Kidney capillary endothelial cell (primary cell): ENCODE measurements around the gene MYLK2.
A peak's percentile ranks its signal among the peaks of the same experiment; 100 is the strongest.
"Not testable (repeated sequence)": the region's sequence is repeated elsewhere in the genome, so short reads cannot be mapped to it uniquely, and the experiment has no call there.

ENCODE experiments used
- DNase-seq: peaks from one replicate; pipeline ENCODE4 v3.0.0-alpha.2; 2018; ENCODE audit warnings: low spot score

The MYLK2 gene

GRCh38 chr20:31815408-31816188 lies 3.6 kb upstream of the MYLK2 start:
- DNase-seq: no peak

- DNase-seq: no peak
Observed at GRCh38 chr20:31816221-31816620, 2.9 kb upstream of the MYLK2 start.

- DNase-seq: no peak
Observed at GRCh38 chr20:31817461-31817860, 1.7 kb upstream of the MYLK2 start.

- no peak for DNase-seq
Observed at GRCh38 chr20:31818376-31818908, 714 bp upstream of the MYLK2 start.

GRCh38 chr20:31820228-31820627 lies 1.1 kb downstream of the MYLK2 start:
- no peak for DNase-seq

- DNase-seq: no peak
Observed at GRCh38 chr20:31821427-31821826, 2.3 kb downstream of the MYLK2 start.

- DNase-seq: peak; percentile 64
Observed at GRCh38 chr20:31822421-31823330, 3.5 kb downstream of the MYLK2 start.

GRCh38 chr20:31823360-31824124 lies 4.4 kb downstream of the MYLK2 start:
- DNase-seq: peak; percentile 96

GRCh38 chr20:31824125-31824485 lies 4.9 kb downstream of the MYLK2 start:
- no peak for DNase-seq

GRCh38 chr20:31824554-31825313 lies 5.6 kb downstream of the MYLK2 start:
- DNase-seq: no peak

- DNase-seq: no peak
Observed at GRCh38 chr20:31826074-31826473, 6.9 kb downstream of the MYLK2 start.

- DNase-seq: no peak
Observed at GRCh38 chr20:31827059-31827458, 7.9 kb downstream of the MYLK2 start.

- DNase-seq: not testable (repeated sequence)
Observed at GRCh38 chr20:31828016-31828415, 8.9 kb downstream of the MYLK2 start.

- peak; percentile 20 for DNase-seq
Observed at GRCh38 chr20:31829731-31830130, 10.6 kb downstream of the MYLK2 start.

- DNase-seq: no peak
Observed at GRCh38 chr20:31830406-31830981, 11.3 kb downstream of the MYLK2 start.

GRCh38 chr20:31831211-31831610 lies 12.1 kb downstream of the MYLK2 start:
- no peak for DNase-seq

- DNase-seq: no peak
Observed at GRCh38 chr20:31831771-31832306, 12.7 kb downstream of the MYLK2 start.

- peak; percentile 47 for DNase-seq
Observed at GRCh38 chr20:31833130-31833930, 14.2 kb downstream of the MYLK2 start.

GRCh38 chr20:31833931-31834521 lies 14.9 kb downstream of the MYLK2 start:
- DNase-seq: no peak
